GM21717 (cell line): ENCODE results near the gene BCR.

Source experiments
- ATAC-seq: cut with Tn5 transposase; IDR thresholded peaks from one replicate; pipeline ENCODE4 v1.9.1; 2021; ENCODE audit warnings: mild to moderate bottlenecking, moderate library complexity; ENCODE audit not compliant: unreplicated experiment

Gene BCR

GRCh38 chr22:23285236-23285635, 104.9 kb downstream of the BCR start:
- no peak for ATAC-seq

GRCh38 chr22:23285734-23286133, 105.4 kb downstream of the BCR start:
- no peak for ATAC-seq

GRCh38 chr22:23286296-23286695, 106.0 kb downstream of the BCR start:
- no peak for ATAC-seq

- no peak for ATAC-seq
Observed at GRCh38 chr22:23287136-23288095, 107.1 kb downstream of the BCR start.

DNA sequence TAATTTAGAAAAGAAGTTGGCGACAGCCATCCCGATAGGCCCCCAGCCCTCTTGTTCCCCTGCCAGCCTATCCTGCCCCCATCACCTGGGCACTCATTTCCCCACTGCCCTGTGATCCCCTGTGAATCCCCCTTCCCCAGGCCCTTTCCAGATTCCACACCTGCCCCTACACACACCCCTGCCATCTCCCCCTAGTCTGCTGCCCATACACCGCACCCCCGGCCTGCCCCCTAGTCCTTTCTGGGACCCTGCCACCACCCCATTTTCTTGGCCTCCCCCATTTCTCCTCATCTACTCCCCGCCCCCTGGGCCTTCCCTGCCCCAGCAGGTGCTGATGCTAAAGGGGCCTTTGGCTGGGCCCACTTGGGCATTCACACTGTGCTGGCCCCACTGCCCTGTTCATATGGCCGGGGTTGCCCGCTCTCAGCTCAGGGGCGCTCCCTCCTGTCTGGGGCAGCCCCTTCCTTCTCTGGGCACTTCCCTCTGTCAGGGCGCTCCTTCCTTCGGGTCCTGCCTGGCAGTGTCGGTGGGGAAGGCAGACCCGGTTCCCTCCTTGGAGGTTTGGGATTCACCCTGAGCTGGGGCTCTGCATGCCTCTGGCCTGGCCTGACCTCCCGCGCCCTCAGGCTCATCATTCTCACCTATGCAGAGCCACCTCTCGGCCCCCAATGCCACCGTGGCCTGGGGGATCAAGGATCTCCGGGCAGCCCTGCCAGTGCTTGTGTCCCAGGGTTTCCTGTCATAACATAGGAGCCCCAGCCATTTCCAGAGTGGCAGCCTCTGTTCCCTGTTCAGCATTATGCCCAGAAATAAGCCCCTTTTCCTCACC, 108.2 kb downstream of the BCR start:
- ATAC-seq = no peak

DNA sequence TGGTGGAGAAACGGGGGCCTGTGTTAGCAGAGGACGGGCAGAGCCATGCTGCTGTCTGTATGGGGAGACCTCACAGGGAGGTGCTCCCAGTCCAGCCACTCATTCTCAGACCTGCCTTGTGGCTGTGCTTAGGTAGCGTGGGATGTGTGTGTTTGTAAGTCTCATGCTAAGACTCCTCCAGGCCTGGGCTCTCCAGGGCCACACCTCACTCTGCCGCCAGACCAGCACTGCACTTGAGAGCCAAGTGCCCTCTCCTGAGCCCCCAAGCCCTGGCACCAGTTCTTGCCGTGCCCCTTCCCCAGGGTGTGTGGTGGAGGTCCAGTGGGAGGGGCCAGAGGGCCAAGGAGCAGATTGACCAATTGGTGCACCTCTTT, 108.8 kb downstream of the BCR start:
- ATAC-seq = no peak

DNA sequence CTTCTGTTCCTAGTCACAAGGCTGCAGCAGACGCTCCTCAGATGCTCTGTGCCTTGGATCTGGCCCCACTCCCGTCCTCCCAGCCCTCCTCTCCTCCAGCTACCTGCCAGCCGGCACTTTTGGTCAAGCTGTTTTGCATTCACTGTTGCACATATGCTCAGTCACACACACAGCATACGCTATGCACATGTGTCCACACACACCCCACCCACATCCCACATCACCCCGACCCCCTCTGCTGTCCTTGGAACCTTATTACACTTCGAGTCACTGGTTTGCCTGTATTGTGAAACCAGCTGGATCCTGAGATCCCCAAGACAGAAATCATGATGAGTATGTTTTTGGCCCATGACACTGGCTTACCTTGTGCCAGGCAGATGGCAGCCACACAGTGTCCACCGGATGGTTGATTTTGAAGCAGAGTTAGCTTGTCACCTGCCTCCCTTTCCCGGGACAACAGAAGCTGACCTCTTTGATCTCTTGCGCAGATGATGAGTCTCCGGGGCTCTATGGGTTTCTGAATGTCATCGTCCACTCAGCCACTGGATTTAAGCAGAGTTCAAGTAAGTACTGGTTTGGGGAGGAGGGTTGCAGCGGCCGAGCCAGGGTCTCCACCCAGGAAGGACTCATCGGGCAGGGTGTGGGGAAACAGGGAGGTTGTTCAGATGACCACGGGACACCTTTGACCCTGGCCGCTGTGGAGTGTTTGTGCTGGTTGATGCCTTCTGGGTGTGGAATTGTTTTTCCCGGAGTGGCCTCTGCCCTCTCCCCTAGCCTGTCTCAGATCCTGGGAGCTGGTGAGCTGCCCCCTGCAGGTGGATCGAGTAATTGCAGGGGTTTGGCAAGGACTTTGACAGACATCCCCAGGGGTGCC, 109.8 kb downstream of the BCR start:
- ATAC-seq = no peak

- no peak for ATAC-seq
Observed at GRCh38 chr22:23291806-23292452, 111.6 kb downstream of the BCR start.

DNA sequence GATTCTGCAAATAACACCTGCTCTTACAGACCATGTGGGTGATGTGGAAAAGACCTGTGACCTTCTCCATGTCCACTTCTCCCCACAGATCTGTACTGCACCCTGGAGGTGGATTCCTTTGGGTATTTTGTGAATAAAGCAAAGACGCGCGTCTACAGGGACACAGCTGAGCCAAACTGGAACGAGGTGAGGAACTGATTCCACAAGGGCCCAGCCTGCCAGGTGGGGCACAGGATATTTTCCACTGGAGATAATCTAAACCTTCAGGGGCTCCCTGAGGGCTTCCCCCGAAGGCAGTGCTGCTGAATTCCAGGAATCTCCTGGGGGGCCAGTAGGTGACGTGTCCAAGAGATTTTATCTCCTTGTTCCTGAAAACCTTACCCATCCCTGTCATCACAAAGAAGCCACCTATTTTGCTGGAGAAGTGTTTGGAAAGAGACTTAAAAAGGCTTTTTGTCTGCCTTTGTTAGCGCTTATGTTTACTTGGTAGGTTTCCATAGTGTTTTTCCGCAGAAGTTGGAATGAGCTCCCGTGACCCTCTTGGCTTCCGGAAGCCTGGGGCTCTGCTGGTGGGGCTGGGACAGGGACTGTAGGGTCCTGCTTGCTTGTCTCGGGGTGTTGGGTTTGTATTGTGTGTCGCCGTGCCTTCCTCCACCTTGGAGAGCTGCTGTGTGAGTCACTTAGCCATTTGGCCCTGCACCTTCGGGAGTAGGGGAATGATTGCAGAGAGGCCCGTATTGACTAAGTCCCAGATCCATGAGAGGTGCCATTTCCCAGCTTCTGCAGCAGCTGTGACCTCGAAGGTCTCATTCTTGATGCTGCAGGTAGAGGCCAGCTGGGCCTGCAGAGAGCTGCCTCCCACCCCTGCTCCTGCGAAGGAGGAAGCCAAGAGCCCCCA, 112.4 kb downstream of the BCR start:
- ATAC-seq = no peak

- no peak for ATAC-seq
Observed at GRCh38 chr22:23293720-23294119, 113.4 kb downstream of the BCR start.

GRCh38 chr22:23294221-23294620, 113.9 kb downstream of the BCR start:
- no peak for ATAC-seq

DNA sequence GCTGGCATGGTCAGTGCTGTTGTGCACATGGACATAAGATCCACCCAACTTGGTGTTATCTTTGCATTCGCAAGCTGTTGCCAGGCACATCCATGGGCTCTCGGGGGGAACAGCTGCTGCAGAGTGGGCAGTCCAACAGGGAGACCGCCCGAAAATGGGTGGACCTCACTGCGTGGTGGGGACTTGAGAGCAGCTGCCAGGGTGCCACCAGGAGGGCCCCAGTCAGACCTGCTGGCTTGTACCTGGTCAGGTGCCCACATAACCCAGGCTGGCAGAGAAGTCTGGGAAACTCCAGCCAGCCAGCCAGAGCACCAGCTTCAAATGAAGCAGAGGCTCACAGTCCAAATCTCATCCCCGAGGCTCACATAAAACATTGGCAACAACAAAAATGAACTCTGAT, 120.2 kb downstream of the BCR start:
- ATAC-seq = no peak

DNA sequence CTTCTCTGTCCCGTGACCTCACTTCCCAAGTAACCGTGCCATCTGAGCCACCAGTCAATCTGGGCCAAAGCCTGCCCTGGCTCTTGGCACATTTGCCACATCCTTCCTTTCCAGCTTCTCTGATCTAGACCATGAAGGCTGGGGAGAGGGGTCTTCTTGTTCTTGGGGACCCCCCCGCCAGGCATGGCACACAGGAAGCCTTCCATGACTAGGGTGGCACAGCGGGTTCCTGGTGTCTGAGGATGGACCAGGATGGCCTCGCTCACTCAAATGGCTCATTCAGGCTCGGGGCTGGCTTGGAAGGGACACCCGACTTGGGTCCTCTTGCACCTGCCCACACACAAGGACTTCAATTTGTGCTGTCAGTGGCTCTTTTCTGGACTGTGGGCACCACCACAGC, 121.3 kb downstream of the BCR start:
- ATAC-seq = no peak

GRCh38 chr22:23302171-23303002, 122.1 kb downstream of the BCR start:
- no peak for ATAC-seq

GRCh38 chr22:23305321-23305910, 125.1 kb downstream of the BCR start:
- no peak for ATAC-seq

DNA sequence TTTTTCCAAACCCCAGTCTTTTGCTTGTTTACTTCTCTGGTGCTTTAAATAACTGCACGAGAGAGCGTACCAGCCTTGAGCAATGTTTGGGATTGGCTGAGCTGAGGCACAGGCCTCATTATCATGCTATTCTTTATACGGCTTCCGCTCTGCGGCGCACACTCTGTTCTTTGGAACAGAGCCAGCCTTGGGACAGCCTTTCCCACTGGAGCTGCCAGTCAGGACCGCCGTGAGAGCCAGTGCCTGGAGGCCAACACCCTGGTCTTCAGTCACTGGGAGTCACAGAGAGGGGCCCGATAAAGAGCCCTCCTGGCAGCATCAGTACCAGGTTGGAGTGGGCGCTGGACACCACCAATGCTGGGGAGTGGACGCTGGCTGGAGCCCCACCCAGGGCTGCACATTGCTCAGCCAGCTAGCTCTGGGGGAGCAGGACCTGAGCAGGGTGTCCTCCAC, 125.6 kb downstream of the BCR start:
- no peak for ATAC-seq

DNA sequence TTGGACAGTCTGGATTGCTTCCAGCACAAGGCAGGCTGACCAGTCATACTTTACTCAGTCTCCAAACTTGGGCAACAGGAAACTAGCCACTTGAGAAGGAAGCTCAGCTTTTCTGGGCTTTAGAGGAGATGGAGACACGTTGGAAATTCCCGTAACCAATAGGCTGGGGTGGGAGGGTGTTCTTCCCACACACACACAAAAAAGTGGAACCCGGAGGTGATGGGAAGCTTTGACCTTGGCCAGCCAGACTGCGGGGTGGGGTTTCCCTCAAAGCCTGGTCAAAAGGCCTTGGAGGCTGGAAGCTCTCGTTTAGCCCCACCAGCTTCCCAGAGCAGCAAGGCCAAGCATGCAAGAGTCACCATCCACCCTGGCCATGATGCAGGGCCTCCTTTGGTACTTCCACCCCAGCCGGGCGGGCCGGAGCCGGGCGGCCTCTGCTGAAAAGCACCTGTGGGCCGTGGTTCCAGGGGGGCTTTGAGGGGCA, 126.2 kb downstream of the BCR start:
- ATAC-seq = no peak

- ATAC-seq = no peak
Observed at GRCh38 chr22:23306926-23307325, 126.6 kb downstream of the BCR start.
